Activated CD4-positive, alpha-beta memory T cell treated with anti-CD3 and anti-CD28 coated beads, Interleukin-2, amount 10 ng/mL, durations not matched to agents 7 days and 5 days (primary cell): ENCODE results near the gene IDE. TPM values are rescaled to one million over a fixed set of nuclear protein-coding genes. Genes with fewer than 3 reads are reported as not detected.
"Not testable (repeated sequence)": the region's sequence is repeated elsewhere in the genome, so short reads cannot be mapped to it uniquely, and the experiment has no call there.

Experiments
- CTCF ChIA-PET: fragments of 350-600 bp; sonication (Branson Sonifier 250); formaldehyde crosslinking; loops from one replicate; lab custom pipeline; 2021; ENCODE audit warnings: antibody characterized with exemption, inconsistent platforms; lab: Charles Lee
- POLR2A ChIA-PET: fragments of 350-600 bp; sonication (Branson Sonifier 250); formaldehyde crosslinking; loops from one replicate; lab custom pipeline; 2021; ENCODE audit warnings: antibody characterized with exemption; lab: Charles Lee
- DNase-seq: peaks from one replicate; pipeline ENCODE4 v3.0.0-alpha.2; 2020
- H3K27ac Mint-ChIP-seq: one replicate; pipeline ENCODE4 v1.8.0; 2021; ENCODE audit warnings: mild to moderate bottlenecking, mixed read lengths
- H3K27me3 Mint-ChIP-seq: one replicate; pipeline ENCODE4 v1.8.0; 2021; ENCODE audit warnings: mixed read lengths
- H3K36me3 Mint-ChIP-seq: one replicate; pipeline ENCODE4 v1.8.0; 2021; ENCODE audit warnings: low read depth, mixed read lengths
- H3K4me1 Mint-ChIP-seq: one replicate; pipeline ENCODE4 v1.8.0; 2021; ENCODE audit warnings: mixed read lengths
- H3K4me3 Mint-ChIP-seq: one replicate; pipeline ENCODE4 v1.8.0; 2021; ENCODE audit warnings: mild to moderate bottlenecking, mixed read lengths
- H3K9me3 Mint-ChIP-seq: one replicate; pipeline ENCODE4 v1.8.0; 2021; ENCODE audit warnings: mixed read lengths
- total RNA-seq, 2 experiments: library from RNA; stranded (reverse); gene quantifications; one replicate each; pipeline ENCODE4 v1.2.3, GENCODE V29; 2021

Gene IDE
- total RNA-seq, 2 experiments from 2014 or later: 24.6 to 27.9 TPM

- ChIA-PET POLR2A (no interaction called here), CTCF (no interaction called here)
- Mint-ChIP-seq H3K4me1 (no peaks in the 10 kb centered on the region), H3K36me3 (peaks cover 14% of the 10 kb centered on the region), H3K9me3 (no peaks in the 10 kb centered on the region), H3K4me3 (no peak overlapping the region), H3K27me3 (no peaks in the 10 kb centered on the region), H3K27ac (no peak overlapping the region)
- no peak for DNase-seq
Measured at GRCh38 chr10:92475357-92475868, 98.5 kb downstream of the IDE start.

GRCh38 chr10:92470026-92470425 lies 103.9 kb downstream of the IDE start:
- Mint-ChIP-seq H3K27ac (no peak overlapping the region), H3K36me3 (peaks cover 10% of the 10 kb centered on the region), H3K4me3 (no peak overlapping the region), H3K9me3 (no peaks in the 10 kb centered on the region), H3K4me1 (no peaks in the 10 kb centered on the region), H3K27me3 (no peaks in the 10 kb centered on the region)
- ChIA-PET POLR2A (no interaction called here), CTCF (interaction anchor here (1.2 kb wide), 1 partner anchor 104 kb away, joined by 3 read pairs; the partner anchor contains the start of gene IDE)
- no peak for DNase-seq

GRCh38 chr10:92464364-92464763 lies 109.5 kb downstream of the IDE start:
- Mint-ChIP-seq H3K4me1 (peaks cover 8% of the 10 kb centered on the region), H3K9me3 (no peaks in the 10 kb centered on the region), H3K4me3 (no peak overlapping the region), H3K27ac (no peak overlapping the region), H3K36me3 (peaks cover 26% of the 10 kb centered on the region), H3K27me3 (no peaks in the 10 kb centered on the region)
- POLR2A ChIA-PET: no interaction called here
- CTCF ChIA-PET: interaction anchor here (1.3 to 1.6 kb wide), 2 partner anchors 15 to 110 kb away, joined by 3 to 6 read pairs; partner anchors contain the start of gene IDE
- no peak for DNase-seq

GRCh38 chr10:92463582-92463981 lies 110.3 kb downstream of the IDE start:
- H3K4me1 Mint-ChIP-seq: peaks cover 8% of the 10 kb centered on the region
- H3K9me3 Mint-ChIP-seq: no peaks in the 10 kb centered on the region
- H3K4me3 Mint-ChIP-seq: no peak overlapping the region
- DNase-seq: no peak
- POLR2A ChIA-PET: no interaction called here
- H3K27me3 Mint-ChIP-seq: no peaks in the 10 kb centered on the region
- no peak overlapping the region for H3K27ac Mint-ChIP-seq
- CTCF ChIA-PET: interaction anchor here (1.6 kb wide), 1 partner anchor 111 kb away, joined by 6 read pairs; the partner anchor contains the start of gene IDE
- H3K36me3 Mint-ChIP-seq: peaks cover 25% of the 10 kb centered on the region

GRCh38 chr10:92454955-92455354 lies 118.9 kb downstream of the IDE start:
- CTCF ChIA-PET, H3K4me1 Mint-ChIP-seq, H3K4me3 Mint-ChIP-seq, H3K9me3 Mint-ChIP-seq, H3K27me3 Mint-ChIP-seq, H3K27ac Mint-ChIP-seq, DNase-seq: not testable (repeated sequence)
- POLR2A ChIA-PET: interaction anchor here (0.6 kb wide), 1 partner anchor 493 kb away, joined by 3 read pairs; no protein-coding TSS in a partner anchor
- H3K36me3 Mint-ChIP-seq: peaks cover 19% of the 10 kb centered on the region

- no peak overlapping the region for H3K4me3 Mint-ChIP-seq
- no peak overlapping the region for H3K27ac Mint-ChIP-seq
- POLR2A ChIA-PET: no interaction called here
- DNase-seq: no peak
- peaks cover 11% of the 10 kb centered on the region for H3K36me3 Mint-ChIP-seq
- H3K4me1 Mint-ChIP-seq: peaks cover 5% of the 10 kb centered on the region
- CTCF ChIA-PET: no interaction called here
- H3K27me3 Mint-ChIP-seq: no peaks in the 10 kb centered on the region
- H3K9me3 Mint-ChIP-seq: no peaks in the 10 kb centered on the region
Measured at GRCh38 chr10:92452313-92452712, 121.6 kb downstream of the IDE start.

- peaks cover 11% of the 10 kb centered on the region for H3K36me3 Mint-ChIP-seq
- CTCF ChIA-PET: no interaction called here
- no peaks in the 10 kb centered on the region for H3K9me3 Mint-ChIP-seq
- no peaks in the 10 kb centered on the region for H3K27me3 Mint-ChIP-seq
- no peak for DNase-seq
- peaks cover 5% of the 10 kb centered on the region for H3K4me1 Mint-ChIP-seq
- no peak overlapping the region for H3K4me3 Mint-ChIP-seq
- POLR2A ChIA-PET: no interaction called here
- H3K27ac Mint-ChIP-seq: no peak overlapping the region
Measured at GRCh38 chr10:92451431-92451830, 122.5 kb downstream of the IDE start.

GRCh38 chr10:92450896-92451295 lies 123.0 kb downstream of the IDE start:
- Mint-ChIP-seq H3K9me3 (no peaks in the 10 kb centered on the region), H3K36me3 (peaks cover 8% of the 10 kb centered on the region), H3K4me1 (peaks cover 5% of the 10 kb centered on the region), H3K27ac (no peak overlapping the region), H3K27me3 (no peaks in the 10 kb centered on the region), H3K4me3 (no peak overlapping the region)
- DNase-seq: no peak
- ChIA-PET POLR2A (no interaction called here), CTCF (no interaction called here)

- Mint-ChIP-seq H3K4me3 (no peak overlapping the region), H3K9me3 (no peaks in the 10 kb centered on the region), H3K4me1 (no peaks in the 10 kb centered on the region), H3K36me3 (no peaks in the 10 kb centered on the region), H3K27ac (no peak overlapping the region), H3K27me3 (no peaks in the 10 kb centered on the region)
- DNase-seq: no peak
- ChIA-PET CTCF (no interaction called here), POLR2A (no interaction called here)
Measured at GRCh38 chr10:92440578-92440977, 133.3 kb downstream of the IDE start.

GRCh38 chr10:92438220-92438619 lies 135.7 kb downstream of the IDE start:
- Mint-ChIP-seq H3K4me3 (no peak overlapping the region), H3K27me3 (no peaks in the 10 kb centered on the region), H3K27ac (no peak overlapping the region), H3K36me3 (no peaks in the 10 kb centered on the region), H3K9me3 (no peaks in the 10 kb centered on the region), H3K4me1 (no peaks in the 10 kb centered on the region)
- DNase-seq: no peak
- CTCF ChIA-PET: interaction anchor here (0.6 to 1.6 kb wide), 2 partner anchors 222 to 351 kb away, joined by 3 to 4 read pairs; no protein-coding TSS in a partner anchor
- POLR2A ChIA-PET: no interaction called here

GRCh38 chr10:92436611-92437010 lies 137.3 kb downstream of the IDE start:
- no peaks in the 10 kb centered on the region for H3K27me3 Mint-ChIP-seq
- POLR2A ChIA-PET: no interaction called here
- no peaks in the 10 kb centered on the region for H3K4me1 Mint-ChIP-seq
- H3K27ac Mint-ChIP-seq: no peak overlapping the region
- CTCF ChIA-PET: interaction anchor here (5.1 kb wide), 1 partner anchor 348 kb away, joined by 36 read pairs; no protein-coding TSS in a partner anchor
- H3K9me3 Mint-ChIP-seq: no peaks in the 10 kb centered on the region
- no peaks in the 10 kb centered on the region for H3K36me3 Mint-ChIP-seq
- no peak overlapping the region for H3K4me3 Mint-ChIP-seq
- DNase-seq: no peak

- H3K36me3 Mint-ChIP-seq, H3K4me1 Mint-ChIP-seq, H3K27ac Mint-ChIP-seq, POLR2A ChIA-PET, H3K4me3 Mint-ChIP-seq, DNase-seq, H3K9me3 Mint-ChIP-seq, H3K27me3 Mint-ChIP-seq: not testable (repeated sequence)
- CTCF ChIA-PET: interaction anchor here (1.0 to 5.1 kb wide), 2 partner anchors 32 to 348 kb away, joined by 7 to 36 read pairs; no protein-coding TSS in a partner anchor
Measured at GRCh38 chr10:92436065-92436464, 137.8 kb downstream of the IDE start.

- no peaks in the 10 kb centered on the region for H3K4me1 Mint-ChIP-seq
- H3K36me3 Mint-ChIP-seq: no peaks in the 10 kb centered on the region
- H3K27ac Mint-ChIP-seq: no peak overlapping the region
- no peak overlapping the region for H3K4me3 Mint-ChIP-seq
- no peaks in the 10 kb centered on the region for H3K9me3 Mint-ChIP-seq
- ChIA-PET CTCF (interaction anchor here (0.6 to 5.1 kb wide), 8 partner anchors 77 to 578 kb away, joined by 3 to 36 read pairs (median 4); no protein-coding TSS in a partner anchor), POLR2A (interaction anchor here (1.0 kb wide), 1 partner anchor 346 kb away, joined by 4 read pairs; no protein-coding TSS in a partner anchor)
- DNase-seq: no peak
- H3K27me3 Mint-ChIP-seq: no peaks in the 10 kb centered on the region
Measured at GRCh38 chr10:92434385-92434784, 139.5 kb downstream of the IDE start.

- no peaks in the 10 kb centered on the region for H3K27me3 Mint-ChIP-seq
- H3K36me3 Mint-ChIP-seq: no peaks in the 10 kb centered on the region
- ChIA-PET CTCF (interaction anchor here (0.9 to 5.1 kb wide), 2 partner anchors 141 to 344 kb away, joined by 3 to 36 read pairs; partner anchors contain the start of gene MARCHF5), POLR2A (no interaction called here)
- no peak for DNase-seq
- no peak overlapping the region for H3K27ac Mint-ChIP-seq
- H3K4me1 Mint-ChIP-seq: no peaks in the 10 kb centered on the region
- H3K4me3 Mint-ChIP-seq: no peak overlapping the region
- H3K9me3 Mint-ChIP-seq: no peaks in the 10 kb centered on the region
Measured at GRCh38 chr10:92432596-92432995, 141.3 kb downstream of the IDE start.
